Measurements from ENCODE around the gene TOGARAM2.

DNA sequence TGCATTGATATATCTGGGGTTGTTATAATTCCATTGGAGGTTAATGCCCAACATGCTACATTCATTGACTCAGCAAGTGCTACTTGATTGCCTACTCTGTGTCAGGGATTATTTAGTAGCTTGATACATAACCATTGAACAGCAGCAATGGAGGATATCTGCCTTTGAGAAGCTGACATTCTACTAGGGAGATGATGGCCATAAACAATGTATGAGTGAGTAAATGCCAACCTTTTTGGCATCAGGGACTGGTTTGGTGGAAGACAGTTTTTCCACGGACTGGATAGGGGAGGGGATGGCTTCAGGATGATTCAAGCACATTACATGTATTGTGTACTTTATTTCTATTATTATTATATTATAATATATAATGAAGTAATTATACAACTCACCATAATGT is 31.9 kb upstream of the TOGARAM2 start:
- TF ChIP-seq, protein P1, sequence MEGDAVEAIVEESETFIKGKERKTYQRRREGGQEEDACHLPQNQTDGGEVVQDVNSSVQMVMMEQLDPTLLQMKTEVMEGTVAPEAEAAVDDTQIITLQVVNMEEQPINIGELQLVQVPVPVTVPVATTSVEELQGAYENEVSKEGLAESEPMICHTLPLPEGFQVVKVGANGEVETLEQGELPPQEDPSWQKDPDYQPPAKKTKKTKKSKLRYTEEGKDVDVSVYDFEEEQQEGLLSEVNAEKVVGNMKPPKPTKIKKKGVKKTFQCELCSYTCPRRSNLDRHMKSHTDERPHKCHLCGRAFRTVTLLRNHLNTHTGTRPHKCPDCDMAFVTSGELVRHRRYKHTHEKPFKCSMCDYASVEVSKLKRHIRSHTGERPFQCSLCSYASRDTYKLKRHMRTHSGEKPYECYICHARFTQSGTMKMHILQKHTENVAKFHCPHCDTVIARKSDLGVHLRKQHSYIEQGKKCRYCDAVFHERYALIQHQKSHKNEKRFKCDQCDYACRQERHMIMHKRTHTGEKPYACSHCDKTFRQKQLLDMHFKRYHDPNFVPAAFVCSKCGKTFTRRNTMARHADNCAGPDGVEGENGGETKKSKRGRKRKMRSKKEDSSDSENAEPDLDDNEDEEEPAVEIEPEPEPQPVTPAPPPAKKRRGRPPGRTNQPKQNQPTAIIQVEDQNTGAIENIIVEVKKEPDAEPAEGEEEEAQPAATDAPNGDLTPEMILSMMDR (conservative IDR thresholded peaks at IDR 0.05; ENCODE audit: low read depth in 2 of 2), result no peak
- TF ChIP-seq, protein P2, sequence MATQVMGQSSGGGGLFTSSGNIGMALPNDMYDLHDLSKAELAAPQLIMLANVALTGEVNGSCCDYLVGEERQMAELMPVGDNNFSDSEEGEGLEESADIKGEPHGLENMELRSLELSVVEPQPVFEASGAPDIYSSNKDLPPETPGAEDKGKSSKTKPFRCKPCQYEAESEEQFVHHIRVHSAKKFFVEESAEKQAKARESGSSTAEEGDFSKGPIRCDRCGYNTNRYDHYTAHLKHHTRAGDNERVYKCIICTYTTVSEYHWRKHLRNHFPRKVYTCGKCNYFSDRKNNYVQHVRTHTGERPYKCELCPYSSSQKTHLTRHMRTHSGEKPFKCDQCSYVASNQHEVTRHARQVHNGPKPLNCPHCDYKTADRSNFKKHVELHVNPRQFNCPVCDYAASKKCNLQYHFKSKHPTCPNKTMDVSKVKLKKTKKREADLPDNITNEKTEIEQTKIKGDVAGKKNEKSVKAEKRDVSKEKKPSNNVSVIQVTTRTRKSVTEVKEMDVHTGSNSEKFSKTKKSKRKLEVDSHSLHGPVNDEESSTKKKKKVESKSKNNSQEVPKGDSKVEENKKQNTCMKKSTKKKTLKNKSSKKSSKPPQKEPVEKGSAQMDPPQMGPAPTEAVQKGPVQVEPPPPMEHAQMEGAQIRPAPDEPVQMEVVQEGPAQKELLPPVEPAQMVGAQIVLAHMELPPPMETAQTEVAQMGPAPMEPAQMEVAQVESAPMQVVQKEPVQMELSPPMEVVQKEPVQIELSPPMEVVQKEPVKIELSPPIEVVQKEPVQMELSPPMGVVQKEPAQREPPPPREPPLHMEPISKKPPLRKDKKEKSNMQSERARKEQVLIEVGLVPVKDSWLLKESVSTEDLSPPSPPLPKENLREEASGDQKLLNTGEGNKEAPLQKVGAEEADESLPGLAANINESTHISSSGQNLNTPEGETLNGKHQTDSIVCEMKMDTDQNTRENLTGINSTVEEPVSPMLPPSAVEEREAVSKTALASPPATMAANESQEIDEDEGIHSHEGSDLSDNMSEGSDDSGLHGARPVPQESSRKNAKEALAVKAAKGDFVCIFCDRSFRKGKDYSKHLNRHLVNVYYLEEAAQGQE (IDR thresholded peaks at IDR 0.05; ENCODE audit: unreplicated experiment), result no peak
- TF ChIP-seq EZH2phosphoT487 (IDR thresholded peaks at IDR 0.05; ENCODE audit: unreplicated experiment), result no peak
- no peak for TF ChIP-seq EZH2 (IDR thresholded peaks at IDR 0.05; ENCODE audit: low read depth, unreplicated experiment)
- no peak for TF ChIP-seq CREB1 (CRISPR knock-in tag; IDR thresholded peaks at IDR 0.05; ENCODE audit: low read depth)
- TF ChIP-seq POLR2AphosphoS5 (IDR thresholded peaks at IDR 0.05; ENCODE audit: low read depth), result peak; percentile 6; the same call in 1 of the 2 replicates
- no peak for TF ChIP-seq NANOG (IDR thresholded peaks at IDR 0.05; ENCODE audit: borderline replicate concordance)

Data from GM23338 (cell line).